ENCODE results near the gene CDC27. TPM values are rescaled to one million over a fixed set of nuclear protein-coding genes. Genes with fewer than 3 reads are reported as not detected.
A peak's percentile ranks its signal among the peaks of the same experiment; 100 is the strongest.
"Not testable (repeated sequence)": the region's sequence is repeated elsewhere in the genome, so short reads cannot be mapped to it uniquely, and the experiment has no call there.

The CDC27 gene
- total RNA-seq (2014; rRNA removed; shearing (Covaris generic)) = 78.6 and 109 TPM in 2 replicates

GRCh38 chr17:47188876-47189731 lies at the start of gene CDC27:
TSS of gene CDC27 (minus strand) at chr17:47189295. CDS start at chr17:47189172, 123 bp downstream.
- DNase-seq (ENCODE audit: low read depth) = peak; percentile 93

- no peak for DNase-seq (ENCODE audit: low read depth)
These were observed 49.4 kb upstream of the CDC27 start for GRCh38 chr17:47238321-47239010.

- no peak for DNase-seq (ENCODE audit: low read depth)
These were observed 48.7 kb upstream of the CDC27 start for GRCh38 chr17:47237841-47238240.

- DNase-seq (ENCODE audit: low read depth) = no peak
These were observed 46.8 kb upstream of the CDC27 start for GRCh38 chr17:47235923-47236322.

- no peak for DNase-seq (ENCODE audit: low read depth)
These were observed 46.4 kb upstream of the CDC27 start for GRCh38 chr17:47235506-47235905.

- no peak for DNase-seq (ENCODE audit: low read depth)
These were observed 43.4 kb upstream of the CDC27 start for GRCh38 chr17:47232465-47232864.

- no peak for DNase-seq (ENCODE audit: low read depth)
These were observed 42.8 kb upstream of the CDC27 start for GRCh38 chr17:47231866-47232265.

- no peak for DNase-seq (ENCODE audit: low read depth)
These were observed 42.2 kb upstream of the CDC27 start for GRCh38 chr17:47231334-47231733.

GRCh38 chr17:47230864-47231263 lies 41.8 kb upstream of the CDC27 start:
- DNase-seq (ENCODE audit: low read depth) = no peak

- DNase-seq (ENCODE audit: low read depth) = peak; percentile 87
These were observed 40.7 kb upstream of the CDC27 start for GRCh38 chr17:47229535-47230443.

GRCh38 chr17:47227862-47228261 lies 38.8 kb upstream of the CDC27 start:
- DNase-seq (ENCODE audit: low read depth) = no peak

- no peak for DNase-seq (ENCODE audit: low read depth)
These were observed 37.0 kb upstream of the CDC27 start for GRCh38 chr17:47225911-47226688.

GRCh38 chr17:47225436-47225858 lies 36.4 kb upstream of the CDC27 start:
- peak; percentile 89 for DNase-seq (ENCODE audit: low read depth)

GRCh38 chr17:47224966-47225365 lies 35.9 kb upstream of the CDC27 start:
- no peak for DNase-seq (ENCODE audit: low read depth)

- DNase-seq (ENCODE audit: low read depth) = not testable (repeated sequence)
These were observed 35.0 kb upstream of the CDC27 start for GRCh38 chr17:47224077-47224476.

- DNase-seq (ENCODE audit: low read depth) = no peak
These were observed 34.4 kb upstream of the CDC27 start for GRCh38 chr17:47223460-47223859.

- DNase-seq (ENCODE audit: low read depth) = peak; percentile 23
These were observed 33.9 kb upstream of the CDC27 start for GRCh38 chr17:47223007-47223406.

GRCh38 chr17:47222047-47222446 lies 33.0 kb upstream of the CDC27 start:
- no peak for DNase-seq (ENCODE audit: low read depth)

GRCh38 chr17:47221154-47221553 lies 32.1 kb upstream of the CDC27 start:
- no peak for DNase-seq (ENCODE audit: low read depth)

- no peak for DNase-seq (ENCODE audit: low read depth)
These were observed 31.5 kb upstream of the CDC27 start for GRCh38 chr17:47220531-47220999.

All from RPMI7951 (cell line).